Uterus (tissue), 2 donors: Measurements from ENCODE around the gene CHRNB1.

ENCODE experiments used
- CTCF ChIP-seq, 4 experiments: fragments of 200-600 bp in 2 of 4; fragments of 450-650 bp in 2 of 4; sonication (generic) in 2 of 4; IDR thresholded peaks; one replicate each; pipeline ENCODE4 v1.5.1; 2016 to 2019; ENCODE audit warnings: antibody characterized with exemption in 4 of 4, mild to moderate bottlenecking in 2 of 4, moderate library complexity in 1 of 4
- POLR2A ChIP-seq, 2 donors: fragments of 450-650 bp; IDR thresholded peaks; one replicate each; pipeline ENCODE4 v1.6.1; 2016; ENCODE audit warnings: antibody characterized with exemption in 2 of 2, mild to moderate bottlenecking in 1 of 2, moderate library complexity in 1 of 2

- TF ChIP-seq POLR2A (IDR thresholded peaks at IDR 0.05), result no peak
- TF ChIP-seq CTCF (IDR thresholded peaks at IDR 0.05), result no peak
Measured at GRCh38 chr17:7428557-7428956, 16.3 kb upstream of the CHRNB1 start, which contains the start of gene SPEM3.
